NCI-H524 (cell line): ENCODE results near the gene PTPN4.
"Not testable (repeated sequence)": the region's sequence is repeated elsewhere in the genome, so short reads cannot be mapped to it uniquely, and the experiment has no call there.

Experiments
- DNase-seq, 2 experiments: peaks; one replicate each; lab custom pipeline; 2025; lab: John Stamatoyannopoulos, UW

PTPN4 gene

GRCh38 chr2:120014226-120014980, 254.7 kb downstream of the PTPN4 start:
- DNase-seq = peak; percentile 44 to 71

GRCh38 chr2:120016800-120017199, 257.1 kb downstream of the PTPN4 start:
- no peak for DNase-seq

- DNase-seq = no peak
Observed at GRCh38 chr2:120017201-120017600, 257.5 kb downstream of the PTPN4 start.

GRCh38 chr2:120018549-120018948, 258.8 kb downstream of the PTPN4 start:
- no peak for DNase-seq

- DNase-seq = no peak
Observed at GRCh38 chr2:120020554-120020953, 260.8 kb downstream of the PTPN4 start.

- not testable (repeated sequence) for DNase-seq
Observed at GRCh38 chr2:120022505-120022904, 262.8 kb downstream of the PTPN4 start.

GRCh38 chr2:120026890-120027289, 267.2 kb downstream of the PTPN4 start:
- no peak for DNase-seq

GRCh38 chr2:120028795-120029194, 269.1 kb downstream of the PTPN4 start:
- no peak for DNase-seq

- no peak for DNase-seq
Observed at GRCh38 chr2:120029672-120030640, 270.2 kb downstream of the PTPN4 start.

- DNase-seq = no peak
Observed at GRCh38 chr2:120032297-120032696, 272.6 kb downstream of the PTPN4 start.
